Amygdala (tissue), 56 donors: ENCODE data around the gene GRM8.

Experiments
- DNase-seq, 56 donors: peaks; one replicate each; lab custom pipeline; 2025; lab: John Stamatoyannopoulos, UW

The GRM8 gene

DNA sequence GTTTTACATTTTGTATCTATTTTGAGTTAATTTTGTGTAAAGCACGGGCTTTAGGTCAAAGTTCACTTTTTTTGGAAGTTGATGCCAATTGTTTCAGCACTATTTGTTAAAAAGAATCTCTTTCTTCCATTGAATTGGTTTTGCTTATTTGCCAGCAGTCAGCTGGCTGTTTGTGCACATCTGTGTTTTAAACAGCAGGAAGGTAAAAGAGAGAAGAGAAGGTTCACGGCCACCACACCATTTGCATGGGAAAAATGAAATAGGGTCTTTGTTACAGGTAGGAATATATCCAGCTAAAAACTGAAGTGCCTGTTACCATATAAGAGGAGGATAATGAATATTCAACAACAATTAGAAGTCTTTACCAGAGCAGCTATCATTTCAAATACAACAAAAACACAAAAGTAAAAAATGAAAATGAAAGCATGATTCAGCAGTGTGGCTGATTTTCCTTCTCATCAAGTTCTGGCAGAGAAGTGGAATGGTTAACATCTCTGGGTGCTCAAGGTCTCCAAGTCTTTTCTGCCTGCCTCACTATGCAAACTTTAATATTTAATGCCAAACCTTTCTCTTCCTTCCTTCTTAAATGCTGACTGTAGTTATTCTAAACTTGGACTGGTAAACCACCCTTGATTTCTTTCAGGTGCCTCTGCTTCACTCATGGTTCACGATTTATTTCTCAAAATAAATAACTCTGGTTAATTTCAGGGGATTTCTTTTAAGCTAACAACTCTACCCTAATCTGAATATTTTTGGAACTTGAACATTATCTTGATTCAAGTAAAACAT, 841.5 kb downstream of the GRM8 start:
- DNase-seq, result no peak

- DNase-seq, result no peak
Observed at GRCh38 chr7:126403040-126403439, 849.7 kb downstream of the GRM8 start.

- DNase-seq, result no peak
Observed at GRCh38 chr7:126401918-126402317, 850.8 kb downstream of the GRM8 start.

DNA sequence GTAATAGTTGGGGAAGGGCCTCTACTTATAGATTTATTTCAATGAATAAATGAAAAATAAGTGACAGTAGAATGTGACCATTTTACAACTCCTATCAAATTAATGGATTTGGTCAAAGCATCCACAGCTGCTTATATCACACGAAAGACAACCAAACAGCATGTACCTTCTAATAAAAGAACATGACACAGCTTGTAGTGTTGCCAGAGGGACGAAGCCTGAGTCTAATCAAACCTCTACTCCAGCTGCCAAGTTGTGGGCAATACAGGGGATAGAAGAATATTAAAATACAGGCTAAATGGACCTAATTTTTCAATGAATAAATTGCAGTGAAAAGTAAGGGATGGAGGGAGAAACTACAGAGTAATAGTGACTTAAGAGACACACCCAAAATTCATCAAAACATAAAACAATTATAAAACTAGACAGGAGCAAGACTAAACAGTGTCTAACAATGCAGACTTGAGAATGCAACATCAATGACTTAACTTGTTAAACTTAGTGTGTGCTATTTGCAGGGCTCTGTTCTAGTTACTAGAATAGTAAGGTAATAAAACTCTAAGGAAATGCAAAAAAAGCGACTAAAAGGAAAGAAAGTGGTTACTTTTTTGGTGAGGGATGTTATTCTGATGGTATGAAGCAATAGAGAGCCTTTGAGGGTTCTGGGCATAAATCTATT, 853.8 kb downstream of the GRM8 start:
- no peak for DNase-seq

- no peak for DNase-seq
Observed at GRCh38 chr7:126398285-126398684, 854.5 kb downstream of the GRM8 start.

GRCh38 chr7:126394406-126394805, 858.3 kb downstream of the GRM8 start:
- DNase-seq, result no peak
